Activated CD8-positive, alpha-beta memory T cell treated with anti-CD3 and anti-CD28 coated beads, Interleukin-2, amount 50 U/mL, for 24 hours (primary cell): Measurements from ENCODE around the gene FAM200B.

Experiments
- DNase-seq: peaks from one replicate; pipeline ENCODE4 v3.0.0-alpha.2; 2020; ENCODE audit errors: extremely low read depth

Gene FAM200B

GRCh38 chr4:15736514-15737050 is 55.0 kb downstream of the FAM200B start:
- no peak for DNase-seq

- no peak for DNase-seq
Measured at GRCh38 chr4:15737255-15737654, 55.6 kb downstream of the FAM200B start.

DNA sequence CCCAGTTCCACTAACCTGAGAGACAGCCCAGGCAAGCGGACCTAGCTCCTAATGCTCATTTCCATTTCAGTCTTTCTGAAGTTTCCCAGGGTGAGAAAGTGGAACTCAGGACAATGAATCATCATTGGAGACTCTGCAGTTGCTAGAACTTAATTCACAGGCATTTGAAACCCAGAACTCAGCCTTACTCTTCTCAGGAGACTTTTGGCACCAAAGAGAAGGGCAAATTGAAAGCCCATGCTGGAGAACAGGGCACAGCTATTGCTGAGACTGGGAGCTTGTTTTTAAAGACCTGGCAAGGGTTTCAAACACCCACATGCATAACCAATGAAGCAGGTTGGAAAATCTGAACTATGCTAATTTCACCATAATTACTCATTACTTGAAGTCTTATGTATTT is 57.2 kb downstream of the FAM200B start:
- DNase-seq: no peak
